Activated CD8-positive, alpha-beta memory T cell treated with anti-CD3 and anti-CD28 coated beads for 1 hour (primary cell): ENCODE results near the gene SEC22C.

Experiments used
- DNase-seq, 2 donors: peaks; one replicate each; pipeline ENCODE4 v3.0.0-alpha.2; 2020; ENCODE audit warnings: low read depth in 1 of 2; ENCODE audit errors: extremely low read depth in 1 of 2

The SEC22C gene

GRCh38 chr3:42539871-42540714, 41.7 kb downstream of the SEC22C start:
- DNase-seq = peak; percentile 23 to 39

GRCh38 chr3:42537350-42537749, 44.4 kb downstream of the SEC22C start:
- DNase-seq = no peak

DNA sequence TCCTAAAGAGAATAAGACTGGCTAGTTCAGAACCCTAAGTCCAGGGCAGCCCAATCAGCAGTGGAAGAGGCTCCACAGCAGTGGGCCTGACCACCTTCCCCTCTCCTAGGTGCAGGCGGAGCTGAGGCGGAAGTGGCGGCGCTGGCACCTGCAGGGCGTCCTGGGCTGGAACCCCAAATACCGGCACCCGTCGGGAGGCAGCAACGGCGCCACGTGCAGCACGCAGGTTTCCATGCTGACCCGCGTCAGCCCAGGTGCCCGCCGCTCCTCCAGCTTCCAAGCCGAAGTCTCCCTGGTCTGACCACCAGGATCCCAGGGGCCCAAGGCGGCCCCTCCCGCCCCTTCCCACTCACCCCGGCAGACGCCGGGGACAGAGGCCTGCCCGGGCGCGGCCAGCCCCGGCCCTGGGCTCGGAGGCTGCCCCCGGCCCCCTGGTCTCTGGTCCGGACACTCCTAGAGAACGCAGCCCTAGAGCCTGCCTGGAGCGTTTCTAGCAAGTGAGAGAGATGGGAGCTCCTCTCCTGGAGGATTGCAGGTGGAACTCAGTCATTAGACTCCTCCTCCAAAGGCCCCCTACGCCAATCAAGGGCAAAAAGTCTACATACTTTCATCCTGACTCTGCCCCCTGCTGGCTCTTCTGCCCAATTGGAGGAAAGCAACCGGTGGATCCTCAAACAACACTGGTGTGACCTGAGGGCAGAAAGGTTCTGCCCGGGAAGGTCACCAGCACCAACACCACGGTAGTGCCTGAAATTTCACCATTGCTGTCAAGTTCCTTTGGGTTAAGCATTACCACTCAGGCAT, 45.6 kb downstream of the SEC22C start:
- no peak for DNase-seq

DNA sequence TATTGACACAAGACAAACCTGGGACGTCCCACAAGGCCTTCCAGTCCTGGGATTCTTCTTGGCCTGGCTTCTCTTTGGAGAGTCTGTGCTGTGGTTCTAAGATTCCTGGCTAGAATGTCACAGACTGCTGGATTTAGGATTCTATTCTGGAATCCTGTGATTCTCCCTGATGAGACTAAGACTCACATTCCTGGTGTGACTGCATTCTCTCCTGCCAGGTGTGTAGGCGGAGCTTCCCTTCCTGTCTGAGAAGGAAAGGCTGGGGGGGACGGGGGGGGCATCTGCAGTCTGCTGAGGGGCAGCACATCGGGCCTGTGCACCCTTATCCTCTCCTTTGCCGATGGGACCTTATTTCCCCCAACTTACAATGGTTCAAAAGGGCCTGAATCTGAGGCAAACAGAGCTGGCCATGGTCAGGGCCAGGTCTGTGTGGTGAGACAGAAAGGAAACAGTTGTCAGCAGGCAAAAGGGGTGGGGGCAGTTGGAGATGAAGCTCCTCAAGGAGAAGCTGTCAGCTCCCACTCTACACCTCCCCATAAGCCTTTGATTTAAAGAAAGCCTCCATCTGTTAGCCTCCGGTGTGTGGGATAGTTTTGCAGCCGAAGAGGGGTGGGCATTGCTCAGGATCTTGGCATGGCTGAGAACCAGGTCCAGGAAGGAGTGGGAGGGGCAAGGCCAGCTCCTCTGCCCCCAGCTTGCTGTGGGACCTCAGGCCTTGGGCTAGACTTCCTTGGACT, 48.4 kb downstream of the SEC22C start:
- no peak for DNase-seq

DNA sequence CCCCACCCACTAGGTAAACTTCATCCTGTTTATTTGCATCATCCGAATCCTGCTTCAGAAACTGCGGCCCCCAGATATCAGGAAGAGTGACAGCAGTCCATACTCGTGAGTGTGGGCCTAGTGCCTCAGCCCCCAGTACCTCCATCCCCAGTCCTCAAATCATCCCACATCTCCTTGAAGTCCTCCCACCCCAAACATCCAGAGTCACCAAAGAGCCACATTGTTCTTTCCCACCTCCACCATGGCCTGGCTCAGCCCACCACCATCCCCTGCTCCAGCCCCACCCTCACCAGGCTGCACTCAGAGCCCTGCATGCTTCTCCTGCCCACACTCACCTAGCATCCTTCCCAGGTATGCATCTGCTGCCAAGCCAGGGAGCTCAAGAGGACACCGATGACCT, 49.5 kb downstream of the SEC22C start:
- DNase-seq = no peak

DNA sequence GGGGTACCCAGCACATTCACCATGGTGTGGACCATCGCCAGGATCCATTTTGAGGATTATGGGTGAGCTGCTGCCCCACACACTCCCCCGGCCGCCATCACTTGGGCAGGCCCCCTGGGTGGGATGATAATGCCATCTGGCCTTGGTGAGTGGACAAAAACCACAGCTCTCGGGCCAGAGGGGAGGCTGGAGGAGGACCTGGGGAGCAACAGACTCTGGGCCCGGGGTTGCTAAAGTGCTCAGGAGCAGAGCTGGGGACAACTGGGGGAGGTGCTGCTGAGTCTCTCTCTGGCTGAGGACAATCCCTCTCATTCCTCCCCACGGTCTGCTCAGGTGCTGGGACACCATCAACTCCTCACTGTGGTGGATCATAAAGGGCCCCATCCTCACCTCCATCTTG, 50.3 kb downstream of the SEC22C start:
- no peak for DNase-seq

GRCh38 chr3:42530073-42530472, 51.7 kb downstream of the SEC22C start:
- DNase-seq = no peak

DNA sequence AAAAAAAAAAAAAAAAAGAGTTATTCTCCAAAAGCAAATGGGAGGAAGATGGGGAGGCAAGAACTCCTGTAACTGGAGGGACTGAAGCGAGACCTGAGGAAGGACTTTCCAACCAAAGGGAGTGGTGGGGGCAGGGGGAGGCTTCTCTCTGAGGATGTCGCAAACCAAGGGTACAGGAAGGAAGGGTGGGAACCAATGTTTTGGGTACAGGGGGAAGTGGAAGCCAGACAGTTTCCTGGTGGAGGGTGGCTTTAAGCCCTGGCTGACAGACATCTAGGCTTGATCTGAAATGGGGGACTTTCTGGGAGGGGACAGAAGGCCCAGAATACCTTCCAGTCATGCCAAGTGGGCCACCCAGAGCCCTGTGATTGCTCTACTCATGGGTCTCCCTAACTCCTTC, 52.3 kb downstream of the SEC22C start:
- DNase-seq = no peak

GRCh38 chr3:42527368-42527917, 54.3 kb downstream of the SEC22C start:
- no peak for DNase-seq

GRCh38 chr3:42526616-42527367, 55.0 kb downstream of the SEC22C start:
- DNase-seq = peak in 1 of 2 donors; percentile 19

DNA sequence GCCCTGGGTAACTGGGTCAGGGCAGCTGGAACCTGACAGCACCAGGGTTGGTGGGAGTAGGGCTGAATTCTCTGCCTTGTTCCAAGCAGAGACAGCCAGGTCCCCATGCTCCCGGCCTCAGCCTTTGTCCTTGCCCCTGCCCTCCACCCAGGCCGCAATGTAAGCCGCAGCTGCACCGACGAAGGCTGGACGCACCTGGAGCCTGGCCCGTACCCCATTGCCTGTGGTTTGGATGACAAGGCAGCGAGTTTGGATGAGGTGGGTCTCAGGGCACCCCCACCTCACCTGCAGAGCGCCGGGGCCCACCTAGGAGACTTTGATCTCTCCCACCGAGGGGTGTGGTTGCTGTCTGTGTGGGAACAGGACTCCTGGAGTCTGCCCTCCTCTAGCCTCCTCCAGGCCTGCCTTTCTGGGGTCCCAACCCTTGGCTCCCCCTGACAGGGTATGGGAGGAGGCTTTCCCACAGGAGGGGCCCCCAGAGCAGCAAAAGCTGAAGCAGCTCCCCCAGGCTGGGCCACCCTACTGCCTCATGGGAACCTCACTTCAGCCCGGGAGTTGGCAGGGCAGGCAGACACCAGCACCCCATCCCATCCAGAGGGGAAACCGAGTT, 55.9 kb downstream of the SEC22C start:
- no peak for DNase-seq

- no peak for DNase-seq
Measured at GRCh38 chr3:42525212-42525611, 56.6 kb downstream of the SEC22C start.

- DNase-seq = no peak
Measured at GRCh38 chr3:42524751-42525150, 57.0 kb downstream of the SEC22C start.

GRCh38 chr3:42520906-42521305, 60.9 kb downstream of the SEC22C start:
- DNase-seq = no peak

GRCh38 chr3:42520336-42520735, 61.4 kb downstream of the SEC22C start:
- DNase-seq = no peak

- no peak for DNase-seq
Measured at GRCh38 chr3:42519568-42519962, 62.2 kb downstream of the SEC22C start.

DNA sequence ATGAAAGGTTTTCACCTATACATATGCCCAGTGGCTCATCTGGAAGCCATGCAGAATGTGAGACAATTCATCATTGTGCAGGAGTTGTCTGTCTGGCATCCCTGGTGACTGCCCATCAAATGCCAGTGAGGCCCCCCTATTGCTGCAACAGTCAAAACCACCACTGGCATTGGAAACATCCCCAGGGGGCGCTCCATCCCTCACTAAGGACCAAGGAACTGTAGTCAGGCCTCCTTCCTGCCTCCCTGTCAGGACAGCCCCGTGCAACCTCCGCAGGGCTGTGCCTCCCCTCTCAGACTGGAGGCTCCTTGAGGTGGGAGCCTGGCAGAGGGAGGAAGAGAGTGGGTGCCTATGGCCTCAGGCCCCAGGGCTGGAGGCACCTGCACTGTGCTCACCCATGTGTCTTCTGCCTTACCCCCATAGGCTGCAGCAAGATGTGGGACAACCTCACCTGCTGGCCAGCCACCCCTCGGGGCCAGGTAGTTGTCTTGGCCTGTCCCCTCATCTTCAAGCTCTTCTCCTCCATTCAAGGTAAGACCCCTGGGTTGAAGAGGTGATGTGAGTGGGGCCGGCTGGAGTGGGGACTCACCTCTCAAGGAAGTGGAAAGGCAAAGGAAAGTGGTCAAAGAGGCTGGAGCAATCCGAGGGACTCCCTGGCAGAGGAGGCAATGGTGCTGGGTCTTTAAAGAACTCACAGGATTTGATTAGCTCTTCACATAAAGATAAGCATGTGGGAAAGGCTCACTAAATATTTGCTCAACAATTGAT, 62.8 kb downstream of the SEC22C start:
- peak in 1 of 2 donors; percentile 13 for DNase-seq

- DNase-seq = no peak
Measured at GRCh38 chr3:42517117-42517516, 64.7 kb downstream of the SEC22C start.

DNA sequence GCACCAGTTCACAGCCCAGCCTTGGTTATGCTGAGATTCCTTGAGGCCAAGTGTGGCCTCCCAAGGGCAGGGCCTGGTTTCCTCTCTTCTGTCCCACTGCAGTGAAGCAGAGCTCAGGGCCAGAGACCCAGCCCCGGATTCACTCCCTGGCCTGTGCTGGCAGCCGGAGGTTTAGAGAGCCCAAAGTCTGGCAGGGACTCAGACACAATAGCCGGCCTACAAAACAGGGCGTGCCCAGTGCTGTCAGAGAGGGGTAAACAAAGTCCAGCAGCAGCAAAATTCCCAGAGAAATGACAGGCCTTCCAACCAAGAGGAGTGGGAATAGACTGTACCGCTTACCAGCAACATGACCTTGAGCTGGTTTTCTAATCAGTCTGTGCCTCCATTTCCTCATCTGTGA, 65.3 kb downstream of the SEC22C start:
- no peak for DNase-seq
